H9 (cell line): ENCODE data around the gene MAGED1. TPM values are rescaled to one million over a fixed set of nuclear protein-coding genes. Genes with fewer than 3 reads are reported as not detected.

Experiments used
- DNase-seq: peaks from one replicate; pipeline ENCODE4 v3.0.0-alpha.2; 2017
- H2AFZ ChIP-seq: one replicate; pipeline ENCODE4 v1.6.1; 2013; ENCODE audit warnings: mild to moderate bottlenecking, low read length, control low read depth, moderate library complexity
- H2AK5ac ChIP-seq: 2 replicates; pipeline ENCODE4 v1.6.1; 2013; ENCODE audit warnings: low read length, control low read depth, mixed read lengths; ENCODE audit not compliant: insufficient read length
- H2BK120ac ChIP-seq: one replicate; pipeline ENCODE4 v1.6.1; 2013; ENCODE audit warnings: low read depth, mild to moderate bottlenecking, low read length, control low read depth, inconsistent platforms; ENCODE audit not compliant: poor library complexity, severe bottlenecking
- H2BK12ac ChIP-seq: 2 replicates; pipeline ENCODE4 v1.6.1; 2013; ENCODE audit warnings: low read length, control low read depth, mixed read lengths, low read depth; ENCODE audit not compliant: insufficient read length
- H2BK15ac ChIP-seq: 2 replicates; pipeline ENCODE4 v1.6.1; 2013; ENCODE audit warnings: low read depth, low read length, control low read depth
- H2BK20ac ChIP-seq: one replicate; pipeline ENCODE4 v1.6.1; 2013; ENCODE audit warnings: low read depth, mild to moderate bottlenecking, low read length, control low read depth, inconsistent platforms; ENCODE audit not compliant: poor library complexity, severe bottlenecking
- H2BK5ac ChIP-seq: 2 replicates; pipeline ENCODE4 v1.6.1; 2013; ENCODE audit warnings: low read length, control low read depth, mixed read lengths; ENCODE audit not compliant: insufficient read length
- H3K14ac ChIP-seq: 2 replicates; pipeline ENCODE4 v1.6.1; 2013; ENCODE audit warnings: low read length, control low read depth; ENCODE audit not compliant: insufficient read depth
- H3K18ac ChIP-seq: 2 replicates; pipeline ENCODE4 v1.6.1; 2013; ENCODE audit warnings: low read depth, mild to moderate bottlenecking, mixed read lengths, low read length, control low read depth; ENCODE audit not compliant: insufficient read length
- H3K23ac ChIP-seq: 2 replicates; pipeline ENCODE4 v1.6.1; 2013; ENCODE audit warnings: low read length, control low read depth, mixed read lengths, low read depth; ENCODE audit not compliant: insufficient read length
- H3K23me2 ChIP-seq: 2 replicates; pipeline ENCODE4 v1.6.1; 2013; ENCODE audit warnings: low read depth, mild to moderate bottlenecking, mixed read lengths, low read length, control low read depth; ENCODE audit not compliant: insufficient read length, poor library complexity, severe bottlenecking
- H3K27ac ChIP-seq: 2 replicates; pipeline ENCODE4 v1.5.1; 2013; ENCODE audit warnings: low read length, control low read depth, mixed read lengths, low read depth; ENCODE audit not compliant: insufficient read length
- H3K27me3 ChIP-seq: 2 replicates; pipeline ENCODE4 v1.6.1; 2013; ENCODE audit warnings: low read length, control low read depth, inconsistent platforms; ENCODE audit not compliant: insufficient read depth
- H3K4ac ChIP-seq: 2 replicates; pipeline ENCODE4 v1.6.1; 2013; ENCODE audit warnings: low read depth, mild to moderate bottlenecking, control low read depth, inconsistent platforms, low read length, moderate library complexity
- H3K4me1 ChIP-seq: 2 replicates; pipeline ENCODE4 v1.6.1; 2013; ENCODE audit warnings: low read length, control low read depth, inconsistent platforms; ENCODE audit not compliant: insufficient read depth
- H3K4me2 ChIP-seq: 2 replicates; pipeline ENCODE4 v1.6.1; 2013; ENCODE audit warnings: low read length, control low read depth, mixed read lengths; ENCODE audit not compliant: insufficient read length, insufficient read depth
- H3K56ac ChIP-seq: 2 replicates; pipeline ENCODE4 v1.6.1; 2013; ENCODE audit warnings: low read depth, mild to moderate bottlenecking, mixed read lengths, low read length, control low read depth; ENCODE audit not compliant: insufficient read length
- H3K79me1 ChIP-seq: 2 replicates; pipeline ENCODE4 v1.6.1; 2013; ENCODE audit warnings: low read depth, mild to moderate bottlenecking, moderate library complexity, low read length, control low read depth, inconsistent platforms; ENCODE audit not compliant: insufficient read depth, poor library complexity, severe bottlenecking
- H3K79me2 ChIP-seq: 2 replicates; pipeline ENCODE4 v1.6.1; 2013; ENCODE audit warnings: low read length, control low read depth, inconsistent platforms; ENCODE audit not compliant: insufficient read depth
- H3K9ac ChIP-seq: 2 replicates; pipeline ENCODE4 v1.6.1; 2013; ENCODE audit warnings: low read length, control low read depth, mixed read lengths; ENCODE audit not compliant: insufficient read length; ENCODE audit errors: extremely low read depth
- H3K9me3 ChIP-seq: one replicate; pipeline ENCODE4 v1.6.1; 2013; ENCODE audit warnings: low read depth, low read length, inconsistent platforms; ENCODE audit not compliant: control insufficient read depth
- H3T11ph ChIP-seq: one replicate; pipeline ENCODE4 v1.6.1; 2013; ENCODE audit warnings: mild to moderate bottlenecking, low read length, control low read depth, inconsistent platforms
- H4K20me1 ChIP-seq: one replicate; pipeline ENCODE4 v1.6.1; 2013; ENCODE audit not compliant: control insufficient read depth, insufficient read length, insufficient read depth
- H4K5ac ChIP-seq: 2 replicates; pipeline ENCODE4 v1.6.1; 2013; ENCODE audit warnings: low read depth, mild to moderate bottlenecking, mixed read lengths, low read length, control low read depth; ENCODE audit not compliant: insufficient read length
- H4K8ac ChIP-seq: replicated peaks from 2 replicates; pipeline ENCODE4 v1.6.1; 2013; ENCODE audit warnings: low read length, control low read depth, mixed read lengths, low read depth; ENCODE audit not compliant: insufficient read length
- H4K91ac ChIP-seq: 2 replicates; pipeline ENCODE4 v1.6.1; 2013; ENCODE audit warnings: low read depth, mild to moderate bottlenecking, moderate library complexity, mixed read lengths, low read length, control low read depth; ENCODE audit not compliant: insufficient read length
- H3K27ac Mint-ChIP-seq, 3 experiments: 2 replicates in 2 of 3; 3 replicates in 1 of 3; pipeline ENCODE4 v1.8.0; 2020 to 2021; ENCODE audit warnings: mixed read lengths in 3 of 3, mild to moderate bottlenecking in 1 of 3, moderate library complexity in 1 of 3
- H3K27me3 Mint-ChIP-seq: 2 replicates; pipeline ENCODE4 v1.8.0; 2021; ENCODE audit warnings: low read depth, mild to moderate bottlenecking, moderate library complexity, mixed read lengths
- H3K36me3 Mint-ChIP-seq, 3 experiments: 2 replicates in 2 of 3; 3 replicates in 1 of 3; pipeline ENCODE4 v1.8.0; 2020 to 2021; ENCODE audit warnings: low read depth in 3 of 3, mixed read lengths in 3 of 3; ENCODE audit not compliant: insufficient read depth in 1 of 3
- H3K4me1 Mint-ChIP-seq, 2 experiments: 2 replicates each; pipeline ENCODE4 v1.8.0; 2020; ENCODE audit warnings: mixed read lengths in 2 of 2
- H3K4me3 Mint-ChIP-seq, 2 experiments: 2 replicates in 1 of 2; 3 replicates in 1 of 2; pipeline ENCODE4 v1.8.0; 2020 to 2021; ENCODE audit warnings: mild to moderate bottlenecking in 2 of 2, mixed read lengths in 2 of 2, moderate library complexity in 1 of 2
- H3K9me3 Mint-ChIP-seq, 2 experiments: 2 replicates in 1 of 2; 3 replicates in 1 of 2; pipeline ENCODE4 v1.8.0; 2020; ENCODE audit warnings: mild to moderate bottlenecking in 2 of 2, mixed read lengths in 2 of 2, moderate library complexity in 1 of 2
- WGBS: extraction: QIAGEN DNeasy Blood & Tissue Kit; methylation state at CpG from one replicate; pipeline ENCODE4 v1.1.7; 2013; ENCODE audit warnings: missing lambda C conversion rate, low lambda C conversion rate, mixed read lengths; ENCODE audit not compliant: insufficient read length; ENCODE audit errors: extremely low coverage; 5-methylcytosine and 5-hydroxymethylcytosine counted together
- total RNA-seq: library from RNA; stranded (reverse); gene quantifications from 2 replicates; pipeline ENCODE4 v1.2.1, GENCODE V29; 2021
- TF ChIP-seq, protein P1 (sequence below): fragments of 200-600 bp; sonication (generic); conservative IDR thresholded peaks from 3 replicates; pipeline ENCODE4 v1.8.0; 2021; ENCODE audit warnings: antibody characterized with exemption, mild to moderate bottlenecking

Gene MAGED1
- total RNA-seq, 1 experiment from 2014 or later, result 163 TPM

DNA sequence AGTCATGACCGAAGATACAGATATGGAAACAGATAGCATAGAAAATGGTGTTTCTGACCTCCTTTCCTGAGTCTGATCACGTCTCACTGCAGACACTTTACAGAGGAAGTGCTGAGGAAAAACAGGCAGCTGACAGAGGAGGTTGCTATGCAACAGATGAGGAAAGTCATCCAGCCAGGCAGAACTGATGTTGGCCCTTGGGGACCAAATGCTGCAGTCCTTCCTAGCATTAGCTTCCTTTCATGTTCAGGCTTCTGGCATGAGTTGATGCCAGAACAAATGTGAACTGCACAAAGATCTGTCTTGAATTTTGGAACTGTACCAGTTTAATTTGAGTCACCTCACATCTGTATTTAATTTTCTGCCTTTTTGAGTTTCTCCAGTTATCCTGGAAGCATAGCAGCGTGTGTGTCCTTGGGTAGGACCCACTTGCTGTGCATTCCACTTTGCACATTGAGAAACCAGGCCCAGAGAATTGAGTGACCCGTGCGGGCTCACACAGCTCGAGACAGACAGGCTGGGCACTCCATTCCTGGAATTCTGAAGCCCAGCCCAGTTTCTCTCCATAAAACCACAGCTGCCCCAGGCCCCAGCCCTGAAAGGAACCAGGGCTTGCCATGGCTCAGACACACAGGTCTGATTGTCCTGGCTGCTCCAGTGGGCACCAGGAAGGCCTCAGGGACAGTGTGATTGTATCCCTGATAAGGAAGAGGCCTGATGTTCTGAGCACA is 1.4 kb upstream of the MAGED1 start:
- Histone ChIP-seq H3K18ac (no peak overlapping the region), H3K79me1 (no peaks in the 10 kb centered on the region), H4K20me1 (peaks cover 3% of the 10 kb centered on the region), H2AFZ (no peak overlapping the region), H2BK12ac (no peak overlapping the region), H3T11ph (no peak overlapping the region), H4K91ac (no peak overlapping the region), H3K27me3 (no peaks in the 10 kb centered on the region; the same call in 1 of the 2 replicates), H3K23ac (no peak overlapping the region), H3K23me2 (peaks cover 6% of the 10 kb centered on the region), H3K4ac (no peak overlapping the region), H2BK15ac (no peak overlapping the region), H3K14ac (no peak overlapping the region), H4K8ac (no peak overlapping the region), H3K79me2 (no peaks in the 10 kb centered on the region), H4K5ac (no peak overlapping the region), H3K4me1 (peaks cover 2% of the 10 kb centered on the region; the same call in 1 of the 2 replicates), H3K4me2 (no peak overlapping the region), H2AK5ac (no peak overlapping the region), H3K9me3 (no peaks in the 10 kb centered on the region), H3K56ac (no peak overlapping the region), H3K27ac (no peak overlapping the region), H3K9ac (no peak overlapping the region), H2BK120ac (no peak overlapping the region), H2BK5ac (no peak overlapping the region), H2BK20ac (no peak overlapping the region)
- H3K4me3 Mint-ChIP-seq, result no peak overlapping the region
- no peak for DNase-seq
- H3K9me3 Mint-ChIP-seq, result peaks cover 66 to 67% of the 10 kb centered on the region in 2 experiments
- peaks cover 2% of the 10 kb centered on the region for H3K27me3 Mint-ChIP-seq
- peaks cover 8 to 11% of the 10 kb centered on the region in 2 experiments for H3K4me1 Mint-ChIP-seq
- TF ChIP-seq, protein P1, sequence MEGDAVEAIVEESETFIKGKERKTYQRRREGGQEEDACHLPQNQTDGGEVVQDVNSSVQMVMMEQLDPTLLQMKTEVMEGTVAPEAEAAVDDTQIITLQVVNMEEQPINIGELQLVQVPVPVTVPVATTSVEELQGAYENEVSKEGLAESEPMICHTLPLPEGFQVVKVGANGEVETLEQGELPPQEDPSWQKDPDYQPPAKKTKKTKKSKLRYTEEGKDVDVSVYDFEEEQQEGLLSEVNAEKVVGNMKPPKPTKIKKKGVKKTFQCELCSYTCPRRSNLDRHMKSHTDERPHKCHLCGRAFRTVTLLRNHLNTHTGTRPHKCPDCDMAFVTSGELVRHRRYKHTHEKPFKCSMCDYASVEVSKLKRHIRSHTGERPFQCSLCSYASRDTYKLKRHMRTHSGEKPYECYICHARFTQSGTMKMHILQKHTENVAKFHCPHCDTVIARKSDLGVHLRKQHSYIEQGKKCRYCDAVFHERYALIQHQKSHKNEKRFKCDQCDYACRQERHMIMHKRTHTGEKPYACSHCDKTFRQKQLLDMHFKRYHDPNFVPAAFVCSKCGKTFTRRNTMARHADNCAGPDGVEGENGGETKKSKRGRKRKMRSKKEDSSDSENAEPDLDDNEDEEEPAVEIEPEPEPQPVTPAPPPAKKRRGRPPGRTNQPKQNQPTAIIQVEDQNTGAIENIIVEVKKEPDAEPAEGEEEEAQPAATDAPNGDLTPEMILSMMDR, result no peak
- H3K27ac Mint-ChIP-seq, result no peak overlapping the region
- H3K36me3 Mint-ChIP-seq, result peaks cover 17 to 22% (median 17%) of the 10 kb centered on the region in 3 experiments
- no CpG with 5 or more reads among the region's 6 CpGs for WGBS
